ENCODE results near the gene DRC3. TPM values are rescaled to one million over a fixed set of nuclear protein-coding genes. Genes with fewer than 3 reads are reported as not detected.
"Not testable (repeated sequence)": the region's sequence is repeated elsewhere in the genome, so short reads cannot be mapped to it uniquely, and the experiment has no call there.

Gene DRC3
- total and polyA plus RNA-seq, 4 donors: 4.1 to 24.6 (median 20.3) TPM

DNA sequence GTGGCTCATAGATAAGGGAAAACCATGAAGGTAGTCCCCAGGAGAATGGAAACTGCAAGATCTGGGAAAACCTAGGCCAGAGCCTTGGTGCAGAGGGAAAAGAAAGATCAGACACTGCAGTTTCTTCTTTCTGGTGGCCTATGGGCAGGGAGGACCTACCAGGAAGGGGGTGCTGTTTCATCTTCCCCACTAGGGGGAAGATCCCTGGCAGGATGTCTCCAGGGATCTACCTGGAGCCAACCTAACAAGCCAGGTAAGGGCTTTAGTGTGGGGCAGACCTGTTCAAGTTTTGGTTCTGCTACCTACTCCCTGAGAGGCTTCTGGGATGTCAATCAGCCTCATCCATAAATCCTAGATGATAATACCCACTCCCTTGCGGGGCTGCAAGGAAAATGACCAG lies 21.9 kb upstream of the DRC3 start:
- Histone ChIP-seq H3K27ac (ENCODE audit: low read depth, low read length) (no peak overlapping the region), H3K36me3 (ENCODE audit: control insufficient read depth, insufficient read depth, low read length) (peaks cover 7% of the 10 kb centered on the region), H3K4me1 (ENCODE audit: control insufficient read depth, insufficient read depth, low read length) (peaks cover 19% of the 10 kb centered on the region), H3K4me3 (ENCODE audit: low read depth, low read length) (no peak overlapping the region), H3K9me3 (ENCODE audit: control insufficient read depth, insufficient read depth, low read length) (no peaks in the 10 kb centered on the region), H3K27me3 (ENCODE audit: control insufficient read depth, insufficient read depth, low read length) (no peaks in the 10 kb centered on the region)
- WGBS (ENCODE audit: insufficient coverage): 83% methylated on average over 1 of the region's 1 CpG
- DNase-seq (ENCODE audit: low read depth in 4 of 6, low spot score in 6 of 6): no peak

DNA sequence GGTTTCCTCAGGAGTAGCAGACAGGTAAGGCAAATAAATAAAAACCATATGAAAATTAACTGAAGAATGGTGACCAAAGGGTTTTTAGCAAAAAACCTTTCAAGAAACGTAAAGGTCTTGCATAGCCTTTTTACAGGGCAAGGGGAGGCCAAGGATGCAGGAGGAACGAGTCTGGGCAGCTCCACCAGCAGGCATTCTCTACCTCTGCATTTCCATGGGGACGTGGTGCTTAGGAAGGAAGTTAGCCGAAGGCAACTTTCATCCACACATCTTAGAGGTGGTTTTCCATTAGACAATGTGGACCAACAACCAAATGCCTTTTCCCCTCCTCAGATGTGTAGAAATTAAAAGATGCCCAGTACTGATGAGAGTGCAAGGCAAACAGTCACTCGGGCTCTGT lies 21.1 kb upstream of the DRC3 start:
- no CpG with 5 or more reads among the region's 5 CpGs for WGBS (ENCODE audit: insufficient coverage)
- peaks cover 19% of the 10 kb centered on the region for H3K4me1 ChIP-seq (ENCODE audit: control insufficient read depth, insufficient read depth, low read length)

DNA sequence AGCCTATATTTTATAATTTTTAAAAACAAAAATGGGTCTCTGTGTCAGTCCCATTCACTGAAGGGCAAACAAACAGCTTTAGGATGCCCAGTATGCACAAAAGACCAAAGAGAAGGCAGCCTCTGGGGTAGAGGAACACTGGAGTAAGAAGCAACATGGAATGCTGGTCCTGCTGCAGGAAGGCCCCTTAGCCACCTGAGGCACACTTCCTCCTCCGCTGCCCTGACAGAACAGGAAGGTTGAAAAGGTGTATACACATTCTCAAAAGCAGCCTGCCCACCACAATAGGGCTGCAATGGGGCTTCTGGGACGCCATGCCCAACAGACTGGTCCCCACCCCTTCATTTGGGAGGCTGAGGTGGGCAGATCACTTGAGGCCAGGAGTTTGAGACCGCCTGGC lies 20.0 kb upstream of the DRC3 start:
- Histone ChIP-seq H3K27ac (ENCODE audit: low read depth, low read length) (no peak overlapping the region), H3K9me3 (ENCODE audit: control insufficient read depth, insufficient read depth, low read length) (no peaks in the 10 kb centered on the region), H3K36me3 (ENCODE audit: control insufficient read depth, insufficient read depth, low read length) (peaks cover 14% of the 10 kb centered on the region), H3K27me3 (ENCODE audit: control insufficient read depth, insufficient read depth, low read length) (no peaks in the 10 kb centered on the region), H3K4me1 (ENCODE audit: control insufficient read depth, insufficient read depth, low read length) (peaks cover 19% of the 10 kb centered on the region), H3K4me3 (ENCODE audit: low read depth, low read length) (no peak overlapping the region)
- no CpG with 5 or more reads among the region's 3 CpGs for WGBS (ENCODE audit: insufficient coverage)
- DNase-seq (ENCODE audit: low read depth in 4 of 6, low spot score in 6 of 6): no peak

More for the DNA sequence above, 21.1 kb upstream of the DRC3 start:
- Histone ChIP-seq H3K4me3 (ENCODE audit: low read depth, low read length) (no peak overlapping the region), H3K27me3 (ENCODE audit: control insufficient read depth, insufficient read depth, low read length) (no peaks in the 10 kb centered on the region), H3K36me3 (ENCODE audit: control insufficient read depth, insufficient read depth, low read length) (peaks cover 10% of the 10 kb centered on the region), H3K27ac (ENCODE audit: low read depth, low read length) (no peak overlapping the region), H3K9me3 (ENCODE audit: control insufficient read depth, insufficient read depth, low read length) (no peaks in the 10 kb centered on the region)
- no peak for DNase-seq (ENCODE audit: low read depth in 4 of 6, low spot score in 6 of 6)

DNA sequence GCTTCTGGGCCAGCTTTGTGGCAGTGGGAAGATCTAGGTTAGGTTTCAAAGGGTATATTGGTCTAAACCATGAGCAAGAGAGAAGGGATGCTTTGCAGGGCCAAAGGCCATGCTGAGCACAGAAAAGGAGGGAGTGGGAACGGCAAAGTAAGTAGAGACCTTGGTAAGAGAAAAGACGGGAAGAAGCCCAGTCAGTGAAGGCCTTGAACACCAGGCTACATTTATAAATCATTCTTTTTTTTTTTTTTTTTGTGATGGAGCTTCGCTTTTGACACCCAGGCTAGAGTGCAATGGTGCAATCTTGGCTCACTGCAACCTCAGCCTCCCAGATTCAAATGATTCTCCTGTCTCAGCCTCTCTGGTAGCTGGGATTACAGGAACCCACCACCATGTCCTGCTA lies 18.6 kb upstream of the DRC3 start:
- Histone ChIP-seq H3K27ac (ENCODE audit: low read depth, low read length) (no peak overlapping the region), H3K4me1 (ENCODE audit: control insufficient read depth, insufficient read depth, low read length) (peaks cover 20% of the 10 kb centered on the region), H3K27me3 (ENCODE audit: control insufficient read depth, insufficient read depth, low read length) (no peaks in the 10 kb centered on the region), H3K4me3 (ENCODE audit: low read depth, low read length) (no peak overlapping the region), H3K36me3 (ENCODE audit: control insufficient read depth, insufficient read depth, low read length) (peaks cover 11% of the 10 kb centered on the region), H3K9me3 (ENCODE audit: control insufficient read depth, insufficient read depth, low read length) (no peaks in the 10 kb centered on the region)
- no peak for DNase-seq (ENCODE audit: low read depth in 4 of 6, low spot score in 6 of 6)
- no CpG with 5 or more reads among the region's 3 CpGs for WGBS (ENCODE audit: insufficient coverage)

DNA sequence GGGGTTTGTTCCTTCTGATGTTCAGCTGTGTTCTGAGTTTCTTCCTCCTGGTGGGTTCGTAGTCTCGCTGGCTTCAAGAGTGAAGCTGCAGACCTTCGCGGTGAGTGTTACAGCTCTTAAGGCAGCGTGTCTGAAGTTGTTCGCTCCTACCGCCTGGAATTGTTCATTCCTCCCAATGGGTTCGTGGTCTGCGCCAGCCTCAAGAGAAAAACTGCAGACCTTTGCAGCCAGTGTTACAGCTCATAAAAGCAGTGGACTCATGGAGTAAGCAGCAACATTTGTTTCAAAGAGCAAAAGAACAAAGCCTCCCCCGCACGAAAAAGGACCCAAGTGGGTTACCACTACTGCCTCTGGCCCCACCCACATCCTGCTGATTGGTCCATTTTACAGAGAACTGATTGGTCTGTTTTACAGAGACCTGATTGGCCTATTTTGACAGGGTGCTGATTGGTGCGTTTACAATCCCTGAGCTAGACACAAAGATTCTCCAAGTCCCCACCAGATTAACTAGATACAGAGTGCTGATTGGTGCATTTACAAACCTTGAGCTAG lies 16.8 kb upstream of the DRC3 start:
- H3K27me3 ChIP-seq (ENCODE audit: control insufficient read depth, insufficient read depth, low read length); DNase-seq (ENCODE audit: low read depth in 4 of 6, low spot score in 6 of 6); H3K9me3 ChIP-seq (ENCODE audit: control insufficient read depth, insufficient read depth, low read length); H3K4me3 ChIP-seq (ENCODE audit: low read depth, low read length); H3K27ac ChIP-seq (ENCODE audit: low read depth, low read length): not testable (repeated sequence)
- 97% methylated on average over 7 of the region's 12 CpGs for WGBS (ENCODE audit: insufficient coverage)
- peaks cover 11% of the 10 kb centered on the region for H3K36me3 ChIP-seq (ENCODE audit: control insufficient read depth, insufficient read depth, low read length)
- H3K4me1 ChIP-seq (ENCODE audit: control insufficient read depth, insufficient read depth, low read length): peaks cover 27% of the 10 kb centered on the region

DNA sequence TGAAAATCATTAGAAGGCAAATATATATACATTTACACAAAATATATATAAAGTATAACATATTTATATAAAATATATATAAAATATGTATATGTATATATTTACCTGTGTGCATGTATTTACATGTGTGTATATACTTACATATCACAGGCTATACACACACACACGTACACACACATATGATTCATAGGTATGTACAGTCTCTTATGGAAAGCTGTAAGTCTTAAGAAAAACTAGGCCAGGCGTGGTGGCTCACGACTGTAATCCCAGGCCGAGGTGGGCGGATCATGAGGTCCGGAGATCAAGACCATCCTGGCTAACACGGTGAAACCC lies 15.1 kb upstream of the DRC3 start:
- Histone ChIP-seq H3K36me3 (ENCODE audit: control insufficient read depth, insufficient read depth, low read length) (peaks cover 11% of the 10 kb centered on the region), H3K4me1 (ENCODE audit: control insufficient read depth, insufficient read depth, low read length) (peaks cover 19% of the 10 kb centered on the region), H3K4me3 (ENCODE audit: low read depth, low read length) (no peak overlapping the region), H3K27ac (ENCODE audit: low read depth, low read length) (no peak overlapping the region), H3K27me3 (ENCODE audit: control insufficient read depth, insufficient read depth, low read length) (no peaks in the 10 kb centered on the region), H3K9me3 (ENCODE audit: control insufficient read depth, insufficient read depth, low read length) (no peaks in the 10 kb centered on the region)
- WGBS (ENCODE audit: insufficient coverage): 100% methylated on average over 3 of the region's 7 CpGs
- DNase-seq (ENCODE audit: low read depth in 4 of 6, low spot score in 6 of 6): no peak

DNA sequence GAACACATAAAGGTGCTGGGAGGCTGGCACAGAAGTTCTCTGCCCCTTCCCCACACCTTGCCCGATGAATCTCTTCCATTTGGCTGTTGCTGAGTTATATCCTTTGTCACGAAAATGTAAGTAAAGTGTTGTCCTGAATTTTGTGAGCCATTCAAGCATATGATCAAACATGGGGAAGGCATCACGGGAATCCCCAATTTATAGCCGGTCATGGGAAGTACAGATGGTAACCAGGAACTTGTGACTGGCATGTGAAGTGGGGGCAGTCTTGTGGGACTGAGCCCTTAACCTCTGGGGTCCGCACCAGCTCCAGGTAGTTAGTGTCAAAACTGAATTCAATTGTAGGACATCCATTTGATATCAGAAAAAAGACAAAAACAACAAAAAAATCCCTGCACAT lies 13.7 kb upstream of the DRC3 start:
- H3K9me3 ChIP-seq (ENCODE audit: control insufficient read depth, insufficient read depth, low read length): no peaks in the 10 kb centered on the region
- no peaks in the 10 kb centered on the region for H3K27me3 ChIP-seq (ENCODE audit: control insufficient read depth, insufficient read depth, low read length)
- peaks cover 10% of the 10 kb centered on the region for H3K4me1 ChIP-seq (ENCODE audit: control insufficient read depth, insufficient read depth, low read length)
- 65% methylated on average over 3 of the region's 5 CpGs for WGBS (ENCODE audit: insufficient coverage)
- peak overlapping the region; percentile 92 for H3K27ac ChIP-seq (ENCODE audit: low read depth, low read length)
- no peak for DNase-seq (ENCODE audit: low read depth in 4 of 6, low spot score in 6 of 6)
- H3K4me3 ChIP-seq (ENCODE audit: low read depth, low read length): no peak overlapping the region
- peaks cover 11% of the 10 kb centered on the region for H3K36me3 ChIP-seq (ENCODE audit: control insufficient read depth, insufficient read depth, low read length)

DNA sequence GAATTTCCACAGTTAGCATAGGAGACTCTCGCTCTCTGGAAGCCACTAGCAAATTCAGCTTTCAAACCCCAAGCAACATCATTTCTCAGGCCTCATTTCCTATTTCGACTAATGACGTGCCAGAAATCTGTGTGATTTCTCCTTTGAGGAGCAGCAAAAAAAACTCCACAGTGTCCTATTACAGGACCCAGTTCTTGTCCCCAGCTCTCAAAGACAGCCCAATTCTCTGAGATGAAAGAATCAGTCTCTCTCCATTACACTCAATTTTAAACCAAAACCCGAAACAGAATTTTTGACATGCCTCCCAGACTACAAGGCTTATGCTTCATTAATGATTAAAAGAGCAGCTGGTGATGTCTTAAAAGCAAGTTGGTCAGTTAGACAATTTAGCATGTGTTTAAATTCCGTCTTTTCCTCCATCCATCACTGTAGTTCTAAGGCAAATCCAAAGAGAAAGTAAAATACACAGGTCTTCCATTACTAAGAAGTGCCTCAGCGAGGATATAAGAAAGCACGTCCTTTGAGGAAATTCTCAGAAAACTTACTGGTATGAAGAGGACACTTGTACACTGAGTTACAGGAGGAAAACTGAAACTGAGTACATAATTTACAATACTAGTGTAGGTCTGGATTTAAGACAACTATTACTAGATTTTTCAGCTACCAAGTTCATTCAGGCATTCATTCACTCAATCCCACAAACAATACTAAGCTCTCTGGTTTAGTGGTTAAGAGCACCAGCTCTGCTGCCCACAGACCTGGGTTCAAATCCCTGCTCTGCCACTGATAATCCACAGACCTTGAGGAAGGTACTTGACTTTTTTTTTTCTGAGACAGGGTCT lies 12.9 kb upstream of the DRC3 start:
- Histone ChIP-seq H3K9me3 (ENCODE audit: control insufficient read depth, insufficient read depth, low read length) (no peaks in the 10 kb centered on the region), H3K27ac (ENCODE audit: low read depth, low read length) (peak overlapping the region; percentile 92), H3K36me3 (ENCODE audit: control insufficient read depth, insufficient read depth, low read length) (peaks cover 8% of the 10 kb centered on the region), H3K4me3 (ENCODE audit: low read depth, low read length) (peak overlapping the region; percentile 33), H3K4me1 (ENCODE audit: control insufficient read depth, insufficient read depth, low read length) (peaks cover 10% of the 10 kb centered on the region), H3K27me3 (ENCODE audit: control insufficient read depth, insufficient read depth, low read length) (no peaks in the 10 kb centered on the region)
- DNase-seq (ENCODE audit: low read depth in 4 of 6, low spot score in 6 of 6): peak in 2 of 6 donors; percentile 67 to 68
- WGBS (ENCODE audit: insufficient coverage): 7% methylated on average over 3 of the region's 7 CpGs

DNA sequence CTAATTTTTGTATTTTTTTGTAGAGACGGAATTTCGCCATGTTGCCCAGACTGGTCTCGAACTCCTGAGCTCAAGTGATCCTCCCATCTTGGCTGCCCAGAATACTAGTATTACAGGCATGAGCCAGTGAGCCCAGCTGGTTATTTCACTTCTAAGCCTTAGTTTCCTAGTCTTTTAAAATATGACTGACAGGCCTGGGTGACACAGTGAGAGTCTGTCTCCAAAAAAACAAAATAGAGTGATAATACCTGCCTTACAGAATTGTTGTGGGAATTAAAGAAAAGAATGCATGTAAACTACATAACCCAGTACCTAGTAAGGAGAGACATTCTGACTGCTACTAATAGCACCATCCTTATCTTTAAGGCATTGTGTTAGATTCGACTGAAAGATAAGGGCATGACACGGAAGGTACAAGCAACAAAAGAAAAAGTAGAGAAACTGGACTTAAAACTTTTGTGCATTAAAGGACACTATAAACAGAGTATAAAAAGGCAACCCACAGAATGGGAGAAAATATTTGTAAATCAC lies 12.1 kb upstream of the DRC3 start:
- Histone ChIP-seq H3K4me3 (ENCODE audit: low read depth, low read length) (no peak overlapping the region), H3K27ac (ENCODE audit: low read depth, low read length) (peak overlapping the region; percentile 92), H3K4me1 (ENCODE audit: control insufficient read depth, insufficient read depth, low read length) (peaks cover 10% of the 10 kb centered on the region), H3K9me3 (ENCODE audit: control insufficient read depth, insufficient read depth, low read length) (no peaks in the 10 kb centered on the region), H3K27me3 (ENCODE audit: control insufficient read depth, insufficient read depth, low read length) (no peaks in the 10 kb centered on the region), H3K36me3 (ENCODE audit: control insufficient read depth, insufficient read depth, low read length) (peaks cover 7% of the 10 kb centered on the region)
- 97% methylated on average over 3 of the region's 5 CpGs for WGBS (ENCODE audit: insufficient coverage)
- DNase-seq (ENCODE audit: low read depth in 4 of 6, low spot score in 6 of 6): no peak

DNA sequence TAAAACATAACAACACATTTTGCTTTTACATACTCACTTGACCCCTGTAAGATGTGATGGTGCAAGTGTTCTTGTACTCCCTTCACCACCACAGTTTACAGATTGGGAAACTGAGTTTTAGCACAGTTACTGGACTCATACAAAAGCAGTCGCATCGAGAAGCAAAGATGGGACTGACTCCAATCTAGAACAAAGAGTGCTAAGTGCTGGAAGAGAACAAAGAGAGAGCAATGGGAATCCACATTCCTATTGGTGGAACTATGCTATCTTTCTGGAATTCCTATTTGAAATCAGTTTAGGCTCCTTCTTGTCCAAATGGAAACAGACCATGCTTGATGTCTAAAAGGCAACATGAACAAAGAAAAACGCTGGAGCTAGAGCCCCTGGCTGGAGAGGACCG lies 9.6 kb upstream of the DRC3 start:
- H3K36me3 ChIP-seq (ENCODE audit: control insufficient read depth, insufficient read depth, low read length): no peaks in the 10 kb centered on the region
- no peaks in the 10 kb centered on the region for H3K9me3 ChIP-seq (ENCODE audit: control insufficient read depth, insufficient read depth, low read length)
- no peak overlapping the region for H3K4me3 ChIP-seq (ENCODE audit: low read depth, low read length)
- WGBS (ENCODE audit: insufficient coverage): 41% methylated on average over 3 of the region's 4 CpGs
- H3K27ac ChIP-seq (ENCODE audit: low read depth, low read length): peak overlapping the region; percentile 19
- no peak for DNase-seq (ENCODE audit: low read depth in 4 of 6, low spot score in 6 of 6)
- peaks cover 10% of the 10 kb centered on the region for H3K4me1 ChIP-seq (ENCODE audit: control insufficient read depth, insufficient read depth, low read length)
- H3K27me3 ChIP-seq (ENCODE audit: control insufficient read depth, insufficient read depth, low read length): no peaks in the 10 kb centered on the region

All from spinal cord (tissue), 10 donors.